Upper lobe of right lung (tissue), 1 donor: ENCODE results near the gene ATG10. TPM values are rescaled to one million over a fixed set of nuclear protein-coding genes. Genes with fewer than 3 reads are reported as not detected.
A peak's percentile ranks its signal among the peaks of the same experiment; 100 is the strongest.

Source experiments
- ATAC-seq: fragments of 200-7000 bp; cut with Tn5 transposase; one replicate; pipeline ENCODE4 v1.9.1; 2020; ENCODE audit warnings: mild to moderate bottlenecking, moderate library complexity
- DNase-seq: peaks from one replicate; pipeline ENCODE4 v3.0.0-alpha.2; 2020
- H3K27ac ChIP-seq: fragments of 200-600 bp; one replicate; pipeline ENCODE4 v1.8.0; 2022
- H3K27me3 ChIP-seq: fragments of 200-600 bp; one replicate; pipeline ENCODE4 v1.8.0; 2022; ENCODE audit warnings: mild to moderate bottlenecking
- H3K36me3 ChIP-seq: fragments of 200-600 bp; one replicate; pipeline ENCODE4 v1.8.0; 2022
- H3K4me1 ChIP-seq: fragments of 200-600 bp; one replicate; pipeline ENCODE4 v1.8.0; 2022
- H3K4me3 ChIP-seq: fragments of 200-600 bp; one replicate; pipeline ENCODE4 v1.8.0; 2022; ENCODE audit warnings: mild to moderate bottlenecking
- H3K9me3 ChIP-seq: fragments of 200-600 bp; one replicate; pipeline ENCODE4 v1.8.0; 2022
- CTCF ChIP-seq: fragments of 200-600 bp; IDR thresholded peaks from one replicate; pipeline ENCODE4 v1.8.0; 2022; ENCODE audit warnings: antibody characterized with exemption
- intact Hi-C: fragments of 100-400 bp; cut with DNase I; formaldehyde crosslinking; loops from one replicate; pipeline ENCODE4 v1.11.0; 2022
- total RNA-seq: library from RNA; stranded (reverse); fragmentation: NEBNext Ultra II Directional; extraction: Animal tissue kit (Norgen Biotek cat#: 25700); gene quantifications from one replicate; pipeline ENCODE4 v1.2.1, GENCODE V29; 2021
- donor health status: DM: no; HTN: yes; CAD: no; lungs with severe emphysema.

Gene ATG10
- total RNA-seq, 1 donor from 2014 or later: 3.7 TPM

GRCh38 chr5:82183828-82184227, 212.0 kb downstream of the ATG10 start:
- no peaks in the 10 kb centered on the region for H3K4me1 ChIP-seq
- H3K27me3 ChIP-seq: no peaks in the 10 kb centered on the region
- TF ChIP-seq CTCF: no peak
- H3K9me3 ChIP-seq: no peaks in the 10 kb centered on the region
- no peak overlapping the region for H3K4me3 ChIP-seq
- DNase-seq: no peak
- H3K36me3 ChIP-seq: peaks cover 6% of the 10 kb centered on the region
- peak; percentile 57 for ATAC-seq
- no peak overlapping the region for H3K27ac ChIP-seq
- intact Hi-C loops: no loop called here

GRCh38 chr5:82185851-82186250, 214.0 kb downstream of the ATG10 start:
- TF ChIP-seq CTCF: no peak
- ATAC-seq: no peak
- no peak for DNase-seq
- no peaks in the 10 kb centered on the region for H3K27me3 ChIP-seq
- intact Hi-C loops: no loop called here
- H3K27ac ChIP-seq: no peak overlapping the region
- H3K4me1 ChIP-seq: no peaks in the 10 kb centered on the region
- H3K36me3 ChIP-seq: no peaks in the 10 kb centered on the region
- H3K9me3 ChIP-seq: no peaks in the 10 kb centered on the region
- no peak overlapping the region for H3K4me3 ChIP-seq

- H3K27me3 ChIP-seq: no peaks in the 10 kb centered on the region
- intact Hi-C loops: no loop called here
- no peak for TF ChIP-seq CTCF
- H3K27ac ChIP-seq: no peak overlapping the region
- H3K4me3 ChIP-seq: no peak overlapping the region
- no peak for ATAC-seq
- no peaks in the 10 kb centered on the region for H3K9me3 ChIP-seq
- DNase-seq: no peak
- no peaks in the 10 kb centered on the region for H3K36me3 ChIP-seq
- H3K4me1 ChIP-seq: no peaks in the 10 kb centered on the region
Observed at GRCh38 chr5:82197550-82197949, 225.7 kb downstream of the ATG10 start.

GRCh38 chr5:82204567-82204966, 232.7 kb downstream of the ATG10 start:
- intact Hi-C loops: no loop called here

GRCh38 chr5:82205005-82205404, 233.2 kb downstream of the ATG10 start:
- Histone ChIP-seq H3K9me3 (no peaks in the 10 kb centered on the region), H3K27ac (no peak overlapping the region), H3K4me3 (no peak overlapping the region), H3K4me1 (no peaks in the 10 kb centered on the region), H3K36me3 (no peaks in the 10 kb centered on the region), H3K27me3 (no peaks in the 10 kb centered on the region)
- no peak for TF ChIP-seq CTCF
- ATAC-seq (no peak), DNase-seq (no peak)
- intact Hi-C loops: no loop called here

More at GRCh38 chr5:82204567-82204966, 232.7 kb downstream of the ATG10 start:
- no peaks in the 10 kb centered on the region for H3K27me3 ChIP-seq
- no peak for TF ChIP-seq CTCF
- no peaks in the 10 kb centered on the region for H3K9me3 ChIP-seq
- H3K27ac ChIP-seq: no peak overlapping the region
- no peaks in the 10 kb centered on the region for H3K36me3 ChIP-seq
- no peaks in the 10 kb centered on the region for H3K4me1 ChIP-seq
- no peak for DNase-seq
- ATAC-seq: no peak
- no peak overlapping the region for H3K4me3 ChIP-seq

- Histone ChIP-seq H3K27ac (no peak overlapping the region), H3K27me3 (no peaks in the 10 kb centered on the region), H3K4me3 (no peak overlapping the region), H3K36me3 (no peaks in the 10 kb centered on the region), H3K4me1 (no peaks in the 10 kb centered on the region), H3K9me3 (no peaks in the 10 kb centered on the region)
- intact Hi-C loops: no loop called here
- DNase-seq (no peak), ATAC-seq (no peak)
- no peak for TF ChIP-seq CTCF
Observed at GRCh38 chr5:82208371-82208770, 236.5 kb downstream of the ATG10 start.
